Measurements from ENCODE around the gene SND1.

DNA sequence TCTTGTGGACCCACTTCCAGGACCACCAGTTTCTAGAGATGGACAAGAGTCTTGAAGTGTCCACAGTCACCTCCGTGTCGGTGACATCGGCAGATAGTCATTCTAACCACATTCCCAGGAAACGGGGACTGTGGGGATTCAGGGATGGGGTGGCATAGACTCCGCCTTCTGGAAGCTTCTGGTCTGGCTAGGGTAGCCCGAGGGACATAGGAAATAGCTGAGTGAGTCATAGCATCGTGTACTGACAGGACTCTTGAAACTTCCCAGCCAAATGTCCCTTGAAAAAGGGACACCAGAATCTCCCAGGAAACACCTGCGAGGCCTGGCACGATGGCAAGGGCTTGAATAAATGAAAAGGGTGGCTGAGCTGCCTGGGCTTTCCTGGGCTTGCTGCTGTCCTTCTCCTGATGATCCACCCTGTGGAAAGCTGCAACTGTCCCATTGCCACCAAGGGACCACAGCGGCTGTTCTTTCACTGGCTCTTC is 463.4 kb downstream of the SND1 start:
- TF ChIP-seq EZH2 (IDR thresholded peaks at IDR 0.05; ENCODE audit: borderline replicate concordance, insufficient read depth, low read depth, low read length, poor library complexity, severe bottlenecking): no peak
- TF ChIP-seq, protein P1, sequence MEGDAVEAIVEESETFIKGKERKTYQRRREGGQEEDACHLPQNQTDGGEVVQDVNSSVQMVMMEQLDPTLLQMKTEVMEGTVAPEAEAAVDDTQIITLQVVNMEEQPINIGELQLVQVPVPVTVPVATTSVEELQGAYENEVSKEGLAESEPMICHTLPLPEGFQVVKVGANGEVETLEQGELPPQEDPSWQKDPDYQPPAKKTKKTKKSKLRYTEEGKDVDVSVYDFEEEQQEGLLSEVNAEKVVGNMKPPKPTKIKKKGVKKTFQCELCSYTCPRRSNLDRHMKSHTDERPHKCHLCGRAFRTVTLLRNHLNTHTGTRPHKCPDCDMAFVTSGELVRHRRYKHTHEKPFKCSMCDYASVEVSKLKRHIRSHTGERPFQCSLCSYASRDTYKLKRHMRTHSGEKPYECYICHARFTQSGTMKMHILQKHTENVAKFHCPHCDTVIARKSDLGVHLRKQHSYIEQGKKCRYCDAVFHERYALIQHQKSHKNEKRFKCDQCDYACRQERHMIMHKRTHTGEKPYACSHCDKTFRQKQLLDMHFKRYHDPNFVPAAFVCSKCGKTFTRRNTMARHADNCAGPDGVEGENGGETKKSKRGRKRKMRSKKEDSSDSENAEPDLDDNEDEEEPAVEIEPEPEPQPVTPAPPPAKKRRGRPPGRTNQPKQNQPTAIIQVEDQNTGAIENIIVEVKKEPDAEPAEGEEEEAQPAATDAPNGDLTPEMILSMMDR (IDR thresholded peaks at IDR 0.05): no peak

Data from B cell (primary cell).